Ishikawa (cell line): ENCODE measurements around the gene CYFIP2.

Experiments used
- CEBPB ChIP-seq: IDR thresholded peaks from 2 replicates; pipeline ENCODE4 v1.6.1; 2012
- CREB1 ChIP-seq: IDR thresholded peaks from 2 replicates; pipeline ENCODE4 v1.6.1; 2012; ENCODE audit warnings: low read depth
- EGR1 ChIP-seq: IDR thresholded peaks from 2 replicates; pipeline ENCODE4 v1.6.1; 2012
- EP300 ChIP-seq: IDR thresholded peaks from 2 replicates; pipeline ENCODE4 v1.6.1; 2012; ENCODE audit warnings: borderline replicate concordance
- FOXM1 ChIP-seq: IDR thresholded peaks from 2 replicates; pipeline ENCODE4 v1.6.1; 2012; ENCODE audit warnings: low read depth, borderline replicate concordance
- NFIC ChIP-seq: IDR thresholded peaks from 2 replicates; pipeline ENCODE4 v1.6.1; 2012
- RAD21 ChIP-seq: IDR thresholded peaks from 2 replicates; pipeline ENCODE4 v1.6.1; 2012; ENCODE audit warnings: low read depth
- TAF1 ChIP-seq: IDR thresholded peaks from 2 replicates; pipeline ENCODE4 v1.6.1; 2012; ENCODE audit warnings: low read depth, mild to moderate bottlenecking
- TCF12 ChIP-seq: IDR thresholded peaks from 2 replicates; pipeline ENCODE4 v1.6.1; 2012; ENCODE audit warnings: low read depth
- TEAD4 ChIP-seq: IDR thresholded peaks from 2 replicates; pipeline ENCODE4 v1.6.1; 2012
- USF1 ChIP-seq: IDR thresholded peaks from 2 replicates; pipeline ENCODE4 v1.6.1; 2012
- YY1 ChIP-seq: IDR thresholded peaks from 2 replicates; pipeline ENCODE4 v1.6.1; 2012; ENCODE audit warnings: low read depth
- ZBTB7A ChIP-seq: IDR thresholded peaks from 2 replicates; pipeline ENCODE4 v1.6.1; 2012; ENCODE audit warnings: low read depth
- TF ChIP-seq, protein P1 (sequence below): IDR thresholded peaks from 2 replicates; pipeline ENCODE4 v1.6.1; 2012; ENCODE audit warnings: low read depth, mild to moderate bottlenecking
- TF ChIP-seq, protein P2 (sequence below): IDR thresholded peaks from 2 replicates; pipeline ENCODE4 v1.6.1; 2012

The CYFIP2 gene

GRCh38 chr5:157222506-157223230 lies 43.3 kb upstream of the CYFIP2 start:
- TF ChIP-seq TAF1 = no peak
- TF ChIP-seq, protein P1, sequence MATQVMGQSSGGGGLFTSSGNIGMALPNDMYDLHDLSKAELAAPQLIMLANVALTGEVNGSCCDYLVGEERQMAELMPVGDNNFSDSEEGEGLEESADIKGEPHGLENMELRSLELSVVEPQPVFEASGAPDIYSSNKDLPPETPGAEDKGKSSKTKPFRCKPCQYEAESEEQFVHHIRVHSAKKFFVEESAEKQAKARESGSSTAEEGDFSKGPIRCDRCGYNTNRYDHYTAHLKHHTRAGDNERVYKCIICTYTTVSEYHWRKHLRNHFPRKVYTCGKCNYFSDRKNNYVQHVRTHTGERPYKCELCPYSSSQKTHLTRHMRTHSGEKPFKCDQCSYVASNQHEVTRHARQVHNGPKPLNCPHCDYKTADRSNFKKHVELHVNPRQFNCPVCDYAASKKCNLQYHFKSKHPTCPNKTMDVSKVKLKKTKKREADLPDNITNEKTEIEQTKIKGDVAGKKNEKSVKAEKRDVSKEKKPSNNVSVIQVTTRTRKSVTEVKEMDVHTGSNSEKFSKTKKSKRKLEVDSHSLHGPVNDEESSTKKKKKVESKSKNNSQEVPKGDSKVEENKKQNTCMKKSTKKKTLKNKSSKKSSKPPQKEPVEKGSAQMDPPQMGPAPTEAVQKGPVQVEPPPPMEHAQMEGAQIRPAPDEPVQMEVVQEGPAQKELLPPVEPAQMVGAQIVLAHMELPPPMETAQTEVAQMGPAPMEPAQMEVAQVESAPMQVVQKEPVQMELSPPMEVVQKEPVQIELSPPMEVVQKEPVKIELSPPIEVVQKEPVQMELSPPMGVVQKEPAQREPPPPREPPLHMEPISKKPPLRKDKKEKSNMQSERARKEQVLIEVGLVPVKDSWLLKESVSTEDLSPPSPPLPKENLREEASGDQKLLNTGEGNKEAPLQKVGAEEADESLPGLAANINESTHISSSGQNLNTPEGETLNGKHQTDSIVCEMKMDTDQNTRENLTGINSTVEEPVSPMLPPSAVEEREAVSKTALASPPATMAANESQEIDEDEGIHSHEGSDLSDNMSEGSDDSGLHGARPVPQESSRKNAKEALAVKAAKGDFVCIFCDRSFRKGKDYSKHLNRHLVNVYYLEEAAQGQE = no peak
- no peak for TF ChIP-seq NFIC
- no peak for TF ChIP-seq EGR1
- TF ChIP-seq ZBTB7A = no peak
- TF ChIP-seq EP300 = no peak
- TF ChIP-seq CREB1 = no peak
- TF ChIP-seq CEBPB = no peak
- TF ChIP-seq FOXM1 = no peak
- TF ChIP-seq YY1 = no peak
- no peak for TF ChIP-seq RAD21

DNA sequence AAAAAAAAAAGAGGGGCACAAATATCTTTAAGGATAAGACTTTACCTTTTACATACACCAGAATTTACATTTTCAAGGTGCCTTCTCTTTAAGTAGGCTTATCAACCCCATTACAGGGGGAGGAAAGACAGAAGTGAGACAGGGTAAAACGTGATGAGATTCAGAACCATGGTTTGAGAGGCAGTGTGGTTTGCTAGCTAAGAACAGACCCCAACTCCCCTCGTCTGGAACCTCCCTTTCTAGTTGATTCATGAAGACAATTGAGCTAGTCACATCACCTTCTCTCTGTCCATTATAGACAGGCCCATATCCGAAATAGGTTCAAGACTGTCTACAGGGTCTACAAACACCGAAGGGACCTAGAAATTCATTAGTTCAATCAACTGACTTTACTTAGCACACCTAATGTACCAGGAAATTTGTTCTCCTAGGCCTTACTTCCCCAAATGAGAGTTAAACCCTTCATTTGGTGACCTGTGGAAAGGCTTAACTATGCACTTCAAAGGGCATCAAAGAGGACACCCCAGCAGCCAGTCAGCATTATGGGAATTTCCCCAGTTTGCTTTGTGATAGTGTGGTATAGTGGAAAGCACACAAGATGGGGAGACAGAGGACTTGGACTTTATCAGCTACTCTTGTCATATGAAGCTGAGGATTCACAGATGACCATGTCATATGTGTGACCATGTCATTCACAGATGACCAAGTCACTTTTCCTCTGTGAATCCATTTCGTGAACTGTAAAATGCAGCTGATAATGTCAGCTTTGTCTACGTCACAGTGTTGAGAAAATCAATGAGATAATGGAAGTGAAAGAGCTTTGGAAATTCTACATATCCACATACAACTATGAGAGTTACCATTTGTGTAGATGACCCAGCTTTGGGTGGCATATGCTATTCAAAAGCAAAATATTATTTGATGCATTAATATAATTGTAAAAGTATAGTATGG lies 40.2 kb upstream of the CYFIP2 start:
- TF ChIP-seq TAF1 (no peak), ZBTB7A (no peak), EGR1 (no peak), CREB1 (no peak), EP300 (no peak), USF1 (no peak), TCF12 (no peak), YY1 (no peak), FOXM1 (no peak), RAD21 (no peak)
- TF ChIP-seq, protein P1 = no peak
- TF ChIP-seq, protein P2, sequence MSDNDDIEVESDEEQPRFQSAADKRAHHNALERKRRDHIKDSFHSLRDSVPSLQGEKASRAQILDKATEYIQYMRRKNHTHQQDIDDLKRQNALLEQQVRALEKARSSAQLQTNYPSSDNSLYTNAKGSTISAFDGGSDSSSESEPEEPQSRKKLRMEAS = no peak

DNA sequence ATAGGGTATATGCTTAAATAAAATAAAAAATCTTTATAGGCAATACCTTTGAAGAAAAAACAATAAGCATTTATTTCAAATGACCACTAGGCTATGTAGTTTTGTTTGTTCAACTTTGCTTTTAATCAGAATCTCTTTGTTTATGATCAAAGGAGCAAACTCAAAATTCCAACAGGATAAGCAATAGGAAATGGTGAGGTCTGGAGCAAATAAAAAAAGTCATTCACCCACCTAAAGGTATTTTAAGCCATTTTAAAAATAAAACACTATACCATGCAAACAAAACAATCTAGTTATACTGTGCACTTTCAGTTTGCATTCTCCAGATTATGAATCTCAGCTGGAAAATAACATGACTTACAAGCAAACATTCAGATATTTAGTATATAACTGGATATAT lies 35.3 kb upstream of the CYFIP2 start:
- TF ChIP-seq USF1 (no peak), ZBTB7A (no peak), TCF12 (no peak), TEAD4 (no peak), RAD21 (no peak), CEBPB (no peak), TAF1 (no peak), EGR1 (no peak), CREB1 (no peak), NFIC (no peak), YY1 (no peak), FOXM1 (no peak), EP300 (no peak)
- TF ChIP-seq, protein P1 = no peak
- TF ChIP-seq, protein P2 = no peak
